ENCODE measurements around the gene EXOC4.

The EXOC4 gene

DNA sequence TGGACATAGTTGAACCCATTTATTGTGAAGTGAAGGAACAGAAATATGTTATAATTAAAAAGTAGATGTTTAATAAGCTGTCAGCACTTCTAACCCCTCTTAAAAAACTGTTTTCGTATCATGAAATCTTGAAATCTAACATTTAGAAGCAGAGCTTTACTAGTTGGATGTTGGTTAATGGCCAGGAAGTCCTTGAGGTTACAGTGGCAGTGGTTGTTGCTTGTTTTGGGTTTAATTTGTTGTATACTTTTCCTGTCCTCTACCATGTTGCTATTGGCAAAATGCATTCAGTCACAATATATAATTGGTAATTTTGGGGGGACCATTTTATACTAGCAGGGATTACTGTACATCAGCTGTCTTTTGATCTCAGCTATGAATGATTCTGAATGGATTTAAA, 60.7 kb downstream of the EXOC4 start:
- no peaks in the 10 kb centered on the region for H4K20me1 ChIP-seq (ENCODE audit: control insufficient read depth, insufficient read depth, low read depth, low read length)
- H3K36me3 ChIP-seq (ENCODE audit: control insufficient read depth, low read length), result peaks cover 5% of the 10 kb centered on the region; the same call in 1 of the 2 replicates
- H3K27ac ChIP-seq (ENCODE audit: low read depth, low read length), result no peak overlapping the region
- H3K4me2 ChIP-seq (ENCODE audit: low read length), result no peak overlapping the region
- no peaks in the 10 kb centered on the region for H3K79me2 ChIP-seq (ENCODE audit: control insufficient read depth, low read length)
- H3K9me3 ChIP-seq (ENCODE audit: control insufficient read depth, insufficient read depth, low read length), result no peaks in the 10 kb centered on the region
- no peaks in the 10 kb centered on the region for H3F3A ChIP-seq (ENCODE audit: control insufficient read depth, insufficient read depth)
- no peaks in the 10 kb centered on the region for H3K27me3 ChIP-seq (ENCODE audit: control insufficient read depth, low read length)
- no peaks in the 10 kb centered on the region for H3K9me2 ChIP-seq (replicated peaks; ENCODE audit: control insufficient read depth, low read length)
- no peaks in the 10 kb centered on the region for H3K4me1 ChIP-seq (ENCODE audit: control insufficient read depth, low read length)
- TF ChIP-seq CTCF (IDR thresholded peaks at IDR 0.05; ENCODE audit: low read depth, low read length, poor library complexity, severe bottlenecking) (no peak), EZH2phosphoT487 (IDR thresholded peaks at IDR 0.05; ENCODE audit: borderline replicate concordance, low read length) (no peak)
- H3K4me3 ChIP-seq (ENCODE audit: low read length), result no peak overlapping the region

GRCh38 chr7:133314084-133314483, 61.2 kb downstream of the EXOC4 start:
- Histone ChIP-seq H3K79me2 (ENCODE audit: control insufficient read depth, low read length) (no peaks in the 10 kb centered on the region), H3K36me3 (ENCODE audit: control insufficient read depth, low read length) (peaks cover under 1% of the 10 kb centered on the region; the same call in 1 of the 2 replicates), H3K9me3 (ENCODE audit: control insufficient read depth, insufficient read depth, low read length) (no peaks in the 10 kb centered on the region)

GRCh38 chr7:133315332-133316040, 62.6 kb downstream of the EXOC4 start:
- Histone ChIP-seq H3K79me2 (ENCODE audit: control insufficient read depth, low read length) (no peaks in the 10 kb centered on the region), H3K4me2 (ENCODE audit: low read length) (no peak overlapping the region), H3K27me3 (ENCODE audit: control insufficient read depth, low read length) (no peaks in the 10 kb centered on the region), H3K4me1 (ENCODE audit: control insufficient read depth, low read length) (no peaks in the 10 kb centered on the region), H3K9me2 (replicated peaks; ENCODE audit: control insufficient read depth, low read length) (no peaks in the 10 kb centered on the region), H3K4me3 (ENCODE audit: low read length) (no peak overlapping the region), H3K27ac (ENCODE audit: low read depth, low read length) (no peak overlapping the region), H4K20me1 (ENCODE audit: control insufficient read depth, insufficient read depth, low read depth, low read length) (no peaks in the 10 kb centered on the region), H3K36me3 (ENCODE audit: control insufficient read depth, low read length) (peaks cover 7% of the 10 kb centered on the region; the same call in 1 of the 2 replicates), H3K9me3 (ENCODE audit: control insufficient read depth, insufficient read depth, low read length) (no peaks in the 10 kb centered on the region), H3F3A (ENCODE audit: control insufficient read depth, insufficient read depth) (no peaks in the 10 kb centered on the region)
- TF ChIP-seq EZH2phosphoT487 (IDR thresholded peaks at IDR 0.05; ENCODE audit: borderline replicate concordance, low read length) (no peak), CTCF (IDR thresholded peaks at IDR 0.05; ENCODE audit: low read depth, low read length, poor library complexity, severe bottlenecking) (no peak)

More at GRCh38 chr7:133314084-133314483, 61.2 kb downstream of the EXOC4 start:
- H3K27me3 ChIP-seq (ENCODE audit: control insufficient read depth, low read length), result no peaks in the 10 kb centered on the region
- no peaks in the 10 kb centered on the region for H4K20me1 ChIP-seq (ENCODE audit: control insufficient read depth, insufficient read depth, low read depth, low read length)
- H3K4me3 ChIP-seq (ENCODE audit: low read length), result no peak overlapping the region
- no peaks in the 10 kb centered on the region for H3K4me1 ChIP-seq (ENCODE audit: control insufficient read depth, low read length)
- TF ChIP-seq CTCF (IDR thresholded peaks at IDR 0.05; ENCODE audit: low read depth, low read length, poor library complexity, severe bottlenecking), result no peak
- TF ChIP-seq EZH2phosphoT487 (IDR thresholded peaks at IDR 0.05; ENCODE audit: borderline replicate concordance, low read length), result no peak
- H3K9me2 ChIP-seq (replicated peaks; ENCODE audit: control insufficient read depth, low read length), result no peaks in the 10 kb centered on the region
- H3K4me2 ChIP-seq (ENCODE audit: low read length), result no peak overlapping the region
- H3K27ac ChIP-seq (ENCODE audit: low read depth, low read length), result no peak overlapping the region
- no peaks in the 10 kb centered on the region for H3F3A ChIP-seq (ENCODE audit: control insufficient read depth, insufficient read depth)

All from DOHH2 (cell line).